ENCODE results near the gene MCTP2. TPM values are rescaled to one million over a fixed set of nuclear protein-coding genes. Genes with fewer than 3 reads are reported as not detected.

The MCTP2 gene
- total and polyA plus RNA-seq, 2 donors (not counting 1 experiment from before 2014, with no cell fraction given), result 38.3 to 64.8 TPM

DNA sequence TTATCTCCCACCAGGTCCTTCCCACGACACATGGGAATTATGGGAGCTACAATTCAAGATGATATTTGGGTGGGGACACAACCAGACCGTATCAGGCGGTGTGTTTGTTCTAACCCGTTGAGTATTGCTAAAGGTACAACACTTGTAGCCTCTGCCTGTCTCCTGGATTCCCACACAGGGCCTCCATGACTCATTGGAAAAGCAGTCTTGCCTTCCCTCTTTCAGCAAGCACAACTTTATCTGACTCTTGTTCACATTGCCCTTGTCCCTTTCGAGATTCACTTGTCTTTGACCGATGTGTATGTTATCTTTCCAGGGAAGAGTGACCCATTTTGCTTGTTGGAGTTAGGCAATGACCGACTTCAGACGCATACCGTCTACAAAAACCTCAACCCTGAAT is 152.3 kb downstream of the MCTP2 start:
- Histone ChIP-seq H4K20me1 (ENCODE audit: control insufficient read depth, insufficient read depth, low read length, poor library complexity, severe bottlenecking) (no peaks in the 10 kb centered on the region), H3K4me1 (ENCODE audit: control insufficient read depth in 2 of 2, insufficient read depth in 2 of 2, low read length in 2 of 2) (peaks cover 37 to 39% of the 10 kb centered on the region in 2 donors), H3K9me3 (ENCODE audit: control extremely low read depth in 1 of 3, control insufficient read depth in 2 of 3, insufficient read depth in 1 of 3, low read length in 2 of 3) (peaks cover 0 to 9% (median 0%) of the 10 kb centered on the region in 3 donors), H3K36me3 (replicated peaks in 1 of 2; ENCODE audit: control extremely low read depth in 1 of 2, control insufficient read depth in 1 of 2, extremely low read depth in 1 of 2, insufficient read depth in 2 of 2, low read length in 1 of 2) (peaks cover 21% of the 10 kb centered on the region in 2 experiments), H3K79me2 (ENCODE audit: control insufficient read depth, insufficient read depth, low read length) (peaks cover under 1% of the 10 kb centered on the region), H3K4me2 (replicated peaks; ENCODE audit: low read depth, low read length, poor library complexity, severe bottlenecking) (no peak overlapping the region), H2AFZ (ENCODE audit: insufficient read depth, low read depth, low read length, poor library complexity, severe bottlenecking) (no peak overlapping the region), H3K9ac (ENCODE audit: low read length) (no peak overlapping the region), H3K27me3 (replicated peaks in 1 of 4; ENCODE audit: control extremely low read depth in 1 of 4, control insufficient read depth in 3 of 4, insufficient read depth in 4 of 4, low read length in 3 of 4) (no peaks in the 10 kb centered on the region), H3K4me3 (ENCODE audit: control extremely low read depth in 1 of 5, extremely low read depth in 1 of 5, insufficient read depth in 1 of 5, low read depth in 2 of 5, low read length in 4 of 5) (no peak overlapping the region), H3K27ac (ENCODE audit: low read length in 2 of 2) (peak overlapping the region; percentile 56 to 84)
- Mint-ChIP-seq H3K27me3 (no peaks in the 10 kb centered on the region), H3K27ac (peak overlapping the region; percentile 88), H3K4me3 (no peak overlapping the region), H3K4me1 (peaks cover 49% of the 10 kb centered on the region), H3K9me3 (ENCODE audit: insufficient read depth) (no peaks in the 10 kb centered on the region)
- no peak for DNase-seq
- ChIA-PET CTCF (no interaction called here), POLR2A (no interaction called here)
- WGBS (ENCODE audit: insufficient coverage), result 100% methylated on average over 7 of the region's 9 CpGs
- ATAC-seq (ENCODE audit: low read depth), result no peak
- TF ChIP-seq, protein P1, sequence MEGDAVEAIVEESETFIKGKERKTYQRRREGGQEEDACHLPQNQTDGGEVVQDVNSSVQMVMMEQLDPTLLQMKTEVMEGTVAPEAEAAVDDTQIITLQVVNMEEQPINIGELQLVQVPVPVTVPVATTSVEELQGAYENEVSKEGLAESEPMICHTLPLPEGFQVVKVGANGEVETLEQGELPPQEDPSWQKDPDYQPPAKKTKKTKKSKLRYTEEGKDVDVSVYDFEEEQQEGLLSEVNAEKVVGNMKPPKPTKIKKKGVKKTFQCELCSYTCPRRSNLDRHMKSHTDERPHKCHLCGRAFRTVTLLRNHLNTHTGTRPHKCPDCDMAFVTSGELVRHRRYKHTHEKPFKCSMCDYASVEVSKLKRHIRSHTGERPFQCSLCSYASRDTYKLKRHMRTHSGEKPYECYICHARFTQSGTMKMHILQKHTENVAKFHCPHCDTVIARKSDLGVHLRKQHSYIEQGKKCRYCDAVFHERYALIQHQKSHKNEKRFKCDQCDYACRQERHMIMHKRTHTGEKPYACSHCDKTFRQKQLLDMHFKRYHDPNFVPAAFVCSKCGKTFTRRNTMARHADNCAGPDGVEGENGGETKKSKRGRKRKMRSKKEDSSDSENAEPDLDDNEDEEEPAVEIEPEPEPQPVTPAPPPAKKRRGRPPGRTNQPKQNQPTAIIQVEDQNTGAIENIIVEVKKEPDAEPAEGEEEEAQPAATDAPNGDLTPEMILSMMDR (IDR thresholded peaks at IDR 0.05), result no peak
- no peak for TF ChIP-seq EZH2 (IDR thresholded peaks at IDR 0.05; ENCODE audit: borderline replicate concordance, insufficient read depth, low read depth, low read length, poor library complexity, severe bottlenecking)
- intact Hi-C loops (cut with micrococcal nuclease), result no loop called here

DNA sequence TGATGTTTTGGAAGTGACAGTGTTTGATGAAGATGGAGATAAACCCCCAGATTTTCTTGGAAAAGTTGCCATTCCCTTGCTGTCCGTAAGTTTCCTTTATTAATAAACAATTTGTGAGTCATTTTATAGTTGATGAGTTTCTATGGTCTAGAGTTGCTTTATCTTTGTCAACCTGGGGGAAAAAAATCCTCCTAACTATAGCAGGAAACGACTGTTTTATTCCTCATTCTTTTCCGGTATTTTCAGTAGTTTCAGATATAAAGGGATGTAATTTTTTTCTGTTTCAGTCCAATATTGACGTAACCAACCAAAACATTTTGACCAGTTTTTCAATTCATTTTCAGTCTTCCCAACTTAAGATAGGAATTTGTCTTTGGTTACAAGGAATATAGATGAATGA is 154.1 kb downstream of the MCTP2 start:
- CTCF ChIA-PET, result no interaction called here
- no peak overlapping the region for H2AFZ ChIP-seq (ENCODE audit: insufficient read depth, low read depth, low read length, poor library complexity, severe bottlenecking)
- intact Hi-C loops (cut with micrococcal nuclease), result no loop called here

More for the DNA sequence above, 154.1 kb downstream of the MCTP2 start:
- peaks cover 19 to 22% of the 10 kb centered on the region in 2 experiments for H3K36me3 ChIP-seq (replicated peaks in 1 of 2; ENCODE audit: control extremely low read depth in 1 of 2, control insufficient read depth in 1 of 2, extremely low read depth in 1 of 2, insufficient read depth in 2 of 2, low read length in 1 of 2)
- Mint-ChIP-seq H3K9me3 (ENCODE audit: insufficient read depth) (no peaks in the 10 kb centered on the region), H3K4me3 (no peak overlapping the region), H3K4me1 (peaks cover 55% of the 10 kb centered on the region), H3K27ac (no peak overlapping the region), H3K27me3 (no peaks in the 10 kb centered on the region)
- H4K20me1 ChIP-seq (ENCODE audit: control insufficient read depth, insufficient read depth, low read length, poor library complexity, severe bottlenecking), result no peaks in the 10 kb centered on the region
- H3K4me2 ChIP-seq (replicated peaks; ENCODE audit: low read depth, low read length, poor library complexity, severe bottlenecking), result no peak overlapping the region
- no CpG with 5 or more reads among the region's 4 CpGs for WGBS (ENCODE audit: insufficient coverage)
- peaks cover 41 to 42% of the 10 kb centered on the region in 2 donors for H3K4me1 ChIP-seq (ENCODE audit: control insufficient read depth in 2 of 2, insufficient read depth in 2 of 2, low read length in 2 of 2)
- H3K79me2 ChIP-seq (ENCODE audit: control insufficient read depth, insufficient read depth, low read length), result peaks cover 7% of the 10 kb centered on the region
- POLR2A ChIA-PET, result no interaction called here
- H3K27me3 ChIP-seq (replicated peaks in 1 of 4; ENCODE audit: control extremely low read depth in 1 of 4, control insufficient read depth in 3 of 4, insufficient read depth in 4 of 4, low read length in 3 of 4), result no peaks in the 10 kb centered on the region
- ATAC-seq (ENCODE audit: low read depth) (no peak), DNase-seq (no peak)
- no peak overlapping the region for H3K27ac ChIP-seq (ENCODE audit: low read length in 2 of 2)
- TF ChIP-seq EZH2 (IDR thresholded peaks at IDR 0.05; ENCODE audit: borderline replicate concordance, insufficient read depth, low read depth, low read length, poor library complexity, severe bottlenecking), result no peak
- TF ChIP-seq, protein P1 (IDR thresholded peaks at IDR 0.05), result no peak
- H3K9ac ChIP-seq (ENCODE audit: low read length), result no peak overlapping the region
- H3K9me3 ChIP-seq (ENCODE audit: control extremely low read depth in 1 of 3, control insufficient read depth in 2 of 3, insufficient read depth in 1 of 3, low read length in 2 of 3), result peaks cover 0 to 9% (median 0%) of the 10 kb centered on the region in 3 donors
- H3K4me3 ChIP-seq (ENCODE audit: control extremely low read depth in 1 of 5, extremely low read depth in 1 of 5, insufficient read depth in 1 of 5, low read depth in 2 of 5, low read length in 4 of 5), result no peak overlapping the region
